Muscle of leg (tissue), 11 donors: Measurements from ENCODE around the gene APBA2. TPM values are rescaled to one million over a fixed set of nuclear protein-coding genes. Genes with fewer than 3 reads are reported as not detected.

ENCODE experiments used
- DNase-seq: peaks from one replicate; pipeline ENCODE4 v3.0.0; 2013
- H3K27ac ChIP-seq: one replicate; pipeline ENCODE4 v1.5.1; 2013; ENCODE audit warnings: mild to moderate bottlenecking, low read length, control low read depth
- H3K27me3 ChIP-seq: one replicate; pipeline ENCODE4 v1.6.1; 2013; ENCODE audit warnings: low read length; ENCODE audit not compliant: control insufficient read depth, insufficient read depth
- H3K36me3 ChIP-seq: one replicate; pipeline ENCODE4 v1.6.1; 2013; ENCODE audit warnings: low read length; ENCODE audit not compliant: control insufficient read depth, insufficient read depth
- H3K4me1 ChIP-seq: one replicate; pipeline ENCODE4 v1.6.1; 2013; ENCODE audit warnings: low read length; ENCODE audit not compliant: control insufficient read depth, insufficient read depth
- H3K4me3 ChIP-seq: one replicate; pipeline ENCODE4 v1.5.1; 2013; ENCODE audit warnings: low read length, control low read depth
- H3K9me3 ChIP-seq: replicated peaks from 2 replicates; pipeline ENCODE4 v1.6.1; 2013; ENCODE audit warnings: low read depth, low read length; ENCODE audit not compliant: control insufficient read depth
- WGBS: methylation state at CpG from one replicate; pipeline ENCODE4 v1.1.5; 2013; ENCODE audit warnings: missing lambda C conversion rate; ENCODE audit not compliant: insufficient coverage; 5-methylcytosine and 5-hydroxymethylcytosine counted together
- polyA plus RNA-seq, 8 donors: library from polyadenylated mRNA; unstranded; fragments of 120-200 nt; gene quantifications; one replicate each; pipeline versions ENCODE4 v1.2.1 to v1.2.3, GENCODE V29; 2013; ENCODE audit warnings: inconsistent platforms in 1 of 8, low replicate concordance in 1 of 8; ENCODE audit not compliant: insufficient read length in 8 of 8, insufficient read depth in 1 of 8
- total RNA-seq: library from RNA; stranded (reverse); fragments of 120-200 nt; gene quantifications from one replicate; pipeline ENCODE4 v1.2.4, GENCODE V29; 2013

Gene APBA2
- total and polyA plus RNA-seq, 9 donors, result 4.0 to 9.7 (median 5.7) TPM

DNA sequence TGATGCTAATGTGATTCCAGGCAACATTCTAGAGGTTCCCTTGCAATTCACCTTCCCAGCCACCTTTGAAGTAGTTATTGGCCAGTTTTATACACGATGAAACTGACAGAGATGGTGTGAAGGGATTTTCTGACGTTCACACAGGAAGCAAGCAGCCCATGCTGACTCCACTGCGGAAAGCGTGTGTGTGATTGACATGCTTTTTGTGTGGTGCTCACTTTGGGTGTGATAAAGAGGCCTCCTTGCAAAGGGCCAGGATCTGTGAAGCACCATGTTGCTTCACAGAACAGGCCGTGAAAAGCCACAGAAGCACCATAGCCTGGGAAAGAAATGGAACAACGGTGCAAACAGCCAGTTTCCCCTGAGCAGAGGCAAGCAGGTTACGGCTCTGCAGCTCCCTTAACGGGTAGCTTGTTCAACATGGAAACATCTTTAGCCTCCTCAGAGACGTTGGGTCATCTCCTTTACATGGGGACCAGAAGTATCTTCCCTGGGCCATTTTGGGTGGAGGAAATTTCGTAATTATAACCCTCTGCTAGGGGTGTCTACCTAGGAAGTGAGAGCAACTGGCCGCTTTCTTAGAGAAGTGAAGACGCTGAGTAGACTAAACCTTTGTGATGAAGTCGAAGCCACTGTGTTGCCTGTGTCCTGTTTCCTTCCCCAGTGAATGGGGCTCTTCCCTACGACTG is 108.5 kb downstream of the APBA2 start:
- WGBS, result 68% methylated on average over 11 of the region's 14 CpGs
- H3K9me3 ChIP-seq, result no peaks in the 10 kb centered on the region
- no peak overlapping the region for H3K27ac ChIP-seq
- H3K36me3 ChIP-seq, result no peaks in the 10 kb centered on the region
- DNase-seq, result no peak
- no peak overlapping the region for H3K4me3 ChIP-seq
- no peaks in the 10 kb centered on the region for H3K27me3 ChIP-seq
- peaks cover 16% of the 10 kb centered on the region for H3K4me1 ChIP-seq

DNA sequence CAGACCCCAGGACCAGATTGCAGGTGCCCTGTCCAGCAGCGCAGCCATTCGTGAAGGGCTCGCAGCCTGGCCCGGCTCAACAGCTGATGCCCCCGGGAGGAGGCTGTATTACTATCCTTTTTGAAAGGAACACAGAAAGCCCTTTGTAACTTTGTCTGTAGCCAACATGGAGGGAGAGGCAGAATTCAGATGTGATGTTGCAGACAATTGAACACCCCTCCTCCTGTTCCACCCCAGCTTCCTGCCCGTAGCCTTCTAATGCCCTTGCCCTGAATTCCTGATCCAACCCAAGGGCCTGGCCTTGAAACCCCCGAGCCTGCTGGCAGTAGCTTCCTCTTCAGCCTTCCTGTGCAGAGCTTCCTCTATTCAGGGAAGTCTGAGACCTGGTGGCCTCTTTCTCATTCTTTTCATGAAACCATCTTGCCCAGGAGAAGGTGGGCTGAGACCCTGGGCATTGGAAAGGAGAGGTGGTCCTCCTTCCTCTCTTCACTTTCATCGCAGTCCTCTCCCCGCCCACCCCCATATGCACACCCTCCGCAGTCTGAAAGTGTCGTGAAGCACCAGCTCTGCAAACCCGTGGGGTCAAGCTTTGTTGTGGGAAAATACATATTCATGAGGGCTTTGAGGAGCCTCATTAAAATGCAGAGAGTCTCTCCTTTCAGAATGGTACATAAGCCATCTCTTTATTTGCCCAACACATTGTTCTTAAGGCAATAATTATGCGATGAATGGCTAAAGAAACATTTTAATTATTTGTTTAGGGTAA is 109.2 kb downstream of the APBA2 start:
- peak; percentile 22 for DNase-seq
- no peaks in the 10 kb centered on the region for H3K36me3 ChIP-seq
- 72% methylated on average over 5 of the region's 13 CpGs for WGBS
- peaks cover 16% of the 10 kb centered on the region for H3K4me1 ChIP-seq
- H3K27me3 ChIP-seq, result no peaks in the 10 kb centered on the region
- no peak overlapping the region for H3K27ac ChIP-seq
- H3K9me3 ChIP-seq, result no peaks in the 10 kb centered on the region
- no peak overlapping the region for H3K4me3 ChIP-seq

DNA sequence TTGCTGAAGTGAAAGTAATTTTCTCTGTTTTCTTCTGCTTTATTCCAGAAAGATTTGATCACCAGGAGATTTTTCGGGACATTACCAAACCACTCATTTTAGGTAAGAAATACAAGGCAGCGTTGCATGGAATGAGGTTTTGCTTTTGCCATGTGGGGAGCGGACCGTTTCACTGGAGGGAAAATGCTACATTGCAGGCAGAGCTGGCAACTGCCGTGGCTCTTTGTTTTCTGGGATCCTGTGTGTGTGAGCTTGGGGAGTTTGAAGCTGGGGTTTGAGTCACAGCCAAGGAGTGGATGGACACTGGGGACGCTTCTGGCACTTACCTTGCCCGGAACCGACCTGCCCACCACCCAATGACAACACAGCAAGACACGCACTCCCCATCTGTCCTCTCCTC is 109.9 kb downstream of the APBA2 start:
- H3K9me3 ChIP-seq, result no peaks in the 10 kb centered on the region
- H3K27ac ChIP-seq, result no peak overlapping the region
- no peaks in the 10 kb centered on the region for H3K27me3 ChIP-seq
- H3K36me3 ChIP-seq, result no peaks in the 10 kb centered on the region
- H3K4me3 ChIP-seq, result no peak overlapping the region
- H3K4me1 ChIP-seq, result peaks cover 16% of the 10 kb centered on the region
- DNase-seq, result no peak
- 92% methylated on average over 6 of the region's 9 CpGs for WGBS

DNA sequence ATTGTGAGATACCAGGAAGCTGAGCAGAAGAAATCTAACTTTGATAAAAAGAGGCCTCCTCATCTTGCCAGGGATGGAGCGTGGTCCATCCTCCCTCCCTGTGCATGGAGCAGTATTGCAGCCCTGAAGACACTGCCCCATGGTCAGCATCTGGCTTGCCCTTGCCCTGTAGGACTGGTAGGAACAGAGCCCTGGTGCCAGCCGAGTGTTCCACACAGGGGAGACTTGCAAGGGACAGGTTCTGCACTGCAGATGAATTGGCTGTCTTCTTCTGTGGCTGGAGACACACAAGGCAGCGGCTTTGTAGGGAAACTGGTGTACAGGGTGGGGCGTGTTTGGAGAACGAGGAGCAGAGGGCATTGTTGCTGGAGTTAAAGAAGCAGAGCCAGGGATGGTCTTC is 110.5 kb downstream of the APBA2 start:
- H3K4me3 ChIP-seq, result no peak overlapping the region
- no peaks in the 10 kb centered on the region for H3K36me3 ChIP-seq
- H3K27me3 ChIP-seq, result no peaks in the 10 kb centered on the region
- DNase-seq, result no peak
- H3K27ac ChIP-seq, result no peak overlapping the region
- WGBS, result 93% methylated on average over 5 of the region's 5 CpGs
- H3K4me1 ChIP-seq, result peaks cover 16% of the 10 kb centered on the region
- H3K9me3 ChIP-seq, result no peaks in the 10 kb centered on the region

DNA sequence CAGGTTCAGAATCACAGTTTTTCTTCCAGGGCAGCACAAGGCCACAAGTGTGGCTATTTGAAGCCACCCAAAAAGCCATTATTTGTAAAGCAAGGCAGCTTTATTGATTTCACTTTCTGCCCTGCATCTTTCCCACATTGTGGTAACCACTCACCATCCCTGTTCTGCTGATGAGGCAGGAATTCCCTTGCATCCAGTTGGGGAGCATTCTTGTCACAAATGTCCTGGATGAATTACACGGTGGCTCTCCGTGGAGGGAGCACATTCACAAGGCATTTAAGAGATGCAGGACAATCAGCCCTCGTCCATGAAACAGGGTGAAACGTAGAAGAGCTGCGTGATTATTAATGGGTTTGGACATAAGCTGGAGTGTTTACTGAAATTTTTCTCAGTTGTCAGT is 111.2 kb downstream of the APBA2 start:
- H3K27ac ChIP-seq, result no peak overlapping the region
- no peaks in the 10 kb centered on the region for H3K36me3 ChIP-seq
- no peaks in the 10 kb centered on the region for H3K9me3 ChIP-seq
- peaks cover 16% of the 10 kb centered on the region for H3K4me1 ChIP-seq
- no peak for DNase-seq
- WGBS, result 79% methylated on average over 5 of the region's 5 CpGs
- H3K27me3 ChIP-seq, result no peaks in the 10 kb centered on the region
- H3K4me3 ChIP-seq, result no peak overlapping the region

DNA sequence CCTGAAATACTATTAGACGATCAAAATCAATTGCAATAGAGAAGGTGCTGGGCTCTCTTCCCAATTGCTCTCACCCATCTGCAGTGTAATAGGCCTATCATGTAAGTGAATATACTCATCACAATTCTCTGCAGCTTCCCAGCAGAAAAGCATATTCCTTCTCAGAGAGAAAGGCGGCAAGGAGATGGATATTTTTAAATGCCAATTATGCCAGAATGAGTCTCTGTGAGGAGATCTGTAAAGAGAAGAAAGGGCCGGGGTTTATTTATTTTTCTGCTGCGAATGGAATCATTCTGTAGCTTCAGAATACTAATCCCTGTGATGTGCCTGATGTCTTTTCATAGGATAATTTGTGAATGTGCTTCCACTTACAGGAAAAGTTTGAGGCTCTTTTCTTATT is 112.0 kb downstream of the APBA2 start:
- H3K27me3 ChIP-seq, result no peaks in the 10 kb centered on the region
- H3K4me1 ChIP-seq, result peaks cover 12% of the 10 kb centered on the region
- no peak overlapping the region for H3K27ac ChIP-seq
- H3K36me3 ChIP-seq, result no peaks in the 10 kb centered on the region
- no peak overlapping the region for H3K4me3 ChIP-seq
- WGBS, result 100% methylated on average over 1 of the region's 4 CpGs
- H3K9me3 ChIP-seq, result no peaks in the 10 kb centered on the region
- no peak for DNase-seq

DNA sequence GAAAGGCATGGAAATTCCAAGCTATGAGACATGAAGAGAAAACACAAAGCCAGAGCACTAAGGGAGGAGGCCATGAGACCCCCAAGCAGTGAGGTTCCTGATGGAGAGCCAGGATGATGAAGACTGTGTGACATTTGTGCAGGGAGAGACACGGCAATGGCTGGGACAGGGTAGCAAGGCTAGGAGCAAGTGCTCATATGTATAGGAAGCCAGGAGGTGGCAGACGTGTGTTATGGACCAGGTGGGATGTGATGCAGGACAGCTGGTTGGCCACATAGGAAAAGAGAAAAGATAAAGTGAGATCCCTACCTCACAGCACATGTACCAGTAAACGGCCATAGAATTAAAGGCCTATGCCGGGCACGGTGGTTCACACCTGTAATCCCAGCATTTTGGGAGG is 112.7 kb downstream of the APBA2 start:
- peaks cover 5% of the 10 kb centered on the region for H3K4me1 ChIP-seq
- H3K9me3 ChIP-seq, result no peaks in the 10 kb centered on the region
- no peaks in the 10 kb centered on the region for H3K27me3 ChIP-seq
- H3K4me3 ChIP-seq, result no peak overlapping the region
- H3K27ac ChIP-seq, result no peak overlapping the region
- 90% methylated on average over 2 of the region's 5 CpGs for WGBS
- DNase-seq, result no peak
- H3K36me3 ChIP-seq, result no peaks in the 10 kb centered on the region

DNA sequence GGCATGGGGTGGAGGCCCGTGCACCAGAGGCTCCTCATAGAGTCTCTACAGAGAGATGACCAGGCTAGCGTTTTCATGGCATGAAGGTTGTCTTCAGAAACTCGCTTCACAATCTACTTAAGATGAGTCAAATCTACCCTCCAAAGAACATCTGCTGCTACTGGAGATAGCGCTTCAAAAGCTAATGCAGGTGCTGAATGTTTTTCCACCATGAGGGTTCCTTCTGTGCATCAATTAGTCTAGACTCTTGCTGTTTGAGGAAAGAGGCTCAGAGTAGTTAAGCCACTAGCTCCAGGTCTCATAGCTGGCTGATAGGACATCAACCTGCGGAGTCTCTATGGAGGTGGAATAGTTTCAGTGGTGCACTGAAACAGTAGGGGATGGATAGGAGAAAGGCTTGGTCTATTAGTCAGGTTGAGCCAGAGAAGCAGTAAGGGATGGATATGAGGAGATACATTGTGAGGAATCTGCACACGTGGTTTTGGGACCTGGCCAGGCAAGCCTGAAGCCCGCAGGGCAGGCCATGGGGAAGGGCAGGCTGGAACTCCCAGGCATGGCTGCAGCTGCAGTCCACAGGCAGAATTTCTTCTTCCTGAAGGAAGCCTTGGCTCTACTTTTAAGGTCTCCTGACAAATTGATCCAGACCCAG is 117.5 kb downstream of the APBA2 start:
- H3K9me3 ChIP-seq, result no peaks in the 10 kb centered on the region
- no peaks in the 10 kb centered on the region for H3K4me1 ChIP-seq
- WGBS, result 93% methylated on average over 6 of the region's 7 CpGs
- H3K27me3 ChIP-seq, result no peaks in the 10 kb centered on the region
- H3K4me3 ChIP-seq, result no peak overlapping the region
- H3K27ac ChIP-seq, result no peak overlapping the region
- DNase-seq, result no peak
- no peaks in the 10 kb centered on the region for H3K36me3 ChIP-seq

DNA sequence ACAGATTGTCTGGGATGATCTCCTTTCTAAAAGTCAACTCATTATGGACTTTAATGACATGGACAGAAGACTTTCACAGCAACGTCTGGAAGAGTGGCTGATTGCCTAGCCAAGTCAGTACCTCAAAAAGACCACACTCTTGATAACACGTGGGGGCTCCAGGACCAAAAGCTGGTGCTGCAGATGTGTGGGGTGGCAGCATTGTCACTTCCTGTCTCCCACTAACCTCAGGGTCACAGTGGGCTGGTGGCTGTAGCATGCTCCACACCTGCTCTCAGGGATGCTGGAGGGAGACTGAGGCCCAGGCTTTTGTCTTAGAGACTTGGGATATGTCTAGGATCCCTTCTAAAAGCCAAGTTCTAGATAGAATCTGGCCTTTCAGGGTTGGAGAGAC is 118.1 kb downstream of the APBA2 start:
- 71% methylated on average over 1 of the region's 2 CpGs for WGBS
- DNase-seq, result no peak
- Histone ChIP-seq H3K36me3 (no peaks in the 10 kb centered on the region), H3K9me3 (no peaks in the 10 kb centered on the region), H3K27ac (no peak overlapping the region), H3K4me1 (no peaks in the 10 kb centered on the region), H3K4me3 (no peak overlapping the region), H3K27me3 (no peaks in the 10 kb centered on the region)

DNA sequence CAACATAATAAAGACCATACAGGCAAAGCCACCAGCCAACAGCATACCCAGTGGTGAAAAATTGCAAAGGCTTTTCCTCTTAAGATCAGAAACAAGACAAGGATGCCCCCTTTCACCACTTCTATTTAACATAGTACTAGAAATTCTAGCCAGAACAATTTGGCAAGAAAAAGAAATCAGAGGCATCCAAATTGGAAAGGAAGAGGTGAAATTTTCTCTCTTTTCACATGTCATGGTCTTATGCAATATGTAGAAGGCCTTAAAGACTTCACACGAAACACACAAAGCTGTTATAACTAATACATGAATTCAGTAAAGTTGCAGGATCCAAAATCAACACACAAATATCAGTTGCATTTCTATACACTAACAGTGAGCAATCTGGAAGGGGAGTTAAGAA is 120.2 kb downstream of the APBA2 start:
- no peaks in the 10 kb centered on the region for H3K9me3 ChIP-seq
- no peak for DNase-seq
- WGBS, result no CpG with 5 or more reads among the region's 1 CpG

More for the DNA sequence above, 120.2 kb downstream of the APBA2 start:
- Histone ChIP-seq H3K36me3 (no peaks in the 10 kb centered on the region), H3K4me3 (no peak overlapping the region), H3K27me3 (no peaks in the 10 kb centered on the region), H3K27ac (no peak overlapping the region), H3K4me1 (no peaks in the 10 kb centered on the region)
